Omental fat pad (tissue), 4 donors: ENCODE results near the gene S100PBP. TPM values are rescaled to one million over a fixed set of nuclear protein-coding genes. Genes with fewer than 3 reads are reported as not detected.
A peak's percentile ranks its signal among the peaks of the same experiment; 100 is the strongest.

Source experiments
- ATAC-seq: fragments of 150-250 bp; one replicate; pipeline ENCODE4 v1.9.1; 2016; ENCODE audit warnings: mild to moderate bottlenecking, moderate library complexity; ENCODE audit not compliant: low FRiP score
- DNase-seq: peaks from one replicate; pipeline ENCODE4 v3.0.0-alpha.2; 2019; ENCODE audit warnings: low spot score
- CTCF ChIP-seq, 3 donors: fragments of 450-650 bp; IDR thresholded peaks; one replicate each; pipeline ENCODE4 v1.5.1; 2016 to 2017; ENCODE audit warnings: antibody characterized with exemption in 3 of 3, mild to moderate bottlenecking in 3 of 3, moderate library complexity in 2 of 3
- total RNA-seq, 4 donors: library from RNA; depleted of rRNA; stranded (reverse); fragments of >200 nt; gene quantifications; one replicate each; pipeline ENCODE4 v1.1.0, GENCODE V29; 2016

S100PBP gene
- total RNA-seq, 4 donors from 2014 or later, result 20.4 to 47.6 (median 28.4) TPM

- DNase-seq (no peak), ATAC-seq (no peak)
- TF ChIP-seq CTCF (IDR thresholded peaks at IDR 0.05), result no peak
Observed at GRCh38 chr1:32867151-32867550, 49.7 kb downstream of the S100PBP start.

GRCh38 chr1:32867671-32868070 lies 50.2 kb downstream of the S100PBP start:
- no peak for ATAC-seq
- no peak for TF ChIP-seq CTCF (IDR thresholded peaks at IDR 0.05)
- DNase-seq, result no peak

GRCh38 chr1:32868085-32868484 lies 50.6 kb downstream of the S100PBP start:
- DNase-seq, result no peak
- ATAC-seq, result no peak
- no peak for TF ChIP-seq CTCF (IDR thresholded peaks at IDR 0.05)

GRCh38 chr1:32868806-32869455 lies 51.5 kb downstream of the S100PBP start:
- no peak for TF ChIP-seq CTCF (IDR thresholded peaks at IDR 0.05)
- no peak for ATAC-seq
- DNase-seq, result no peak

- no peak for ATAC-seq
Observed at GRCh38 chr1:32869923-32870614, 52.6 kb downstream of the S100PBP start.

GRCh38 chr1:32870615-32871363 lies 53.3 kb downstream of the S100PBP start, which contains the start of gene FNDC5:
Gene FNDC5 (minus strand): TSS chr1:32870912.
- peak; percentile 38 for ATAC-seq

More at GRCh38 chr1:32869923-32870614, 52.6 kb downstream of the S100PBP start:
- DNase-seq, result no peak
- TF ChIP-seq CTCF (IDR thresholded peaks at IDR 0.05), result no peak

More at GRCh38 chr1:32870615-32871363, 53.3 kb downstream of the S100PBP start, which contains the start of gene FNDC5:
- no peak for TF ChIP-seq CTCF (IDR thresholded peaks at IDR 0.05)
- no peak for DNase-seq
